ENCODE results near the gene CTAG1A. TPM values are rescaled to one million over a fixed set of nuclear protein-coding genes. Genes with fewer than 3 reads are reported as not detected.
"Not testable (repeated sequence)": the region's sequence is repeated elsewhere in the genome, so short reads cannot be mapped to it uniquely, and the experiment has no call there.

CTAG1A gene
- total RNA-seq, result not detected

- TF ChIP-seq CTCF (IDR thresholded peaks at IDR 0.05; ENCODE audit: low read depth), result not testable (repeated sequence)
These were observed at the start of gene CTAG1A for GRCh38 chrX:154584585-154585183. Gene CTAG1A, plus strand, starts transcription at chrX:154585133. Its CDS starts 74 bp downstream, at chrX:154585207.

GRCh38 chrX:154535892-154536291 lies 49.0 kb upstream of the CTAG1A start:
- TF ChIP-seq CTCF (IDR thresholded peaks at IDR 0.05; ENCODE audit: low read depth), result no peak

- no peak for TF ChIP-seq CTCF (IDR thresholded peaks at IDR 0.05; ENCODE audit: low read depth)
These were observed 45.9 kb upstream of the CTAG1A start for GRCh38 chrX:154539077-154539476.

- TF ChIP-seq CTCF (IDR thresholded peaks at IDR 0.05; ENCODE audit: low read depth), result no peak
These were observed 43.9 kb upstream of the CTAG1A start for GRCh38 chrX:154540897-154541535.

GRCh38 chrX:154541589-154541895 lies 43.4 kb upstream of the CTAG1A start:
- no peak for TF ChIP-seq CTCF (IDR thresholded peaks at IDR 0.05; ENCODE audit: low read depth)

GRCh38 chrX:154541896-154542722 lies 42.8 kb upstream of the CTAG1A start:
- TF ChIP-seq CTCF (IDR thresholded peaks at IDR 0.05; ENCODE audit: low read depth), result no peak

- no peak for TF ChIP-seq CTCF (IDR thresholded peaks at IDR 0.05; ENCODE audit: low read depth)
These were observed 42.1 kb upstream of the CTAG1A start for GRCh38 chrX:154542723-154543424.

Data from subcutaneous adipose tissue (tissue), 4 donors.